NCI-H82 (cell line): ENCODE results near the gene HOXD12.

Experiments used
- DNase-seq: peaks from one replicate; lab custom pipeline; 2025; lab: John Stamatoyannopoulos, UW

HOXD12 gene

DNA sequence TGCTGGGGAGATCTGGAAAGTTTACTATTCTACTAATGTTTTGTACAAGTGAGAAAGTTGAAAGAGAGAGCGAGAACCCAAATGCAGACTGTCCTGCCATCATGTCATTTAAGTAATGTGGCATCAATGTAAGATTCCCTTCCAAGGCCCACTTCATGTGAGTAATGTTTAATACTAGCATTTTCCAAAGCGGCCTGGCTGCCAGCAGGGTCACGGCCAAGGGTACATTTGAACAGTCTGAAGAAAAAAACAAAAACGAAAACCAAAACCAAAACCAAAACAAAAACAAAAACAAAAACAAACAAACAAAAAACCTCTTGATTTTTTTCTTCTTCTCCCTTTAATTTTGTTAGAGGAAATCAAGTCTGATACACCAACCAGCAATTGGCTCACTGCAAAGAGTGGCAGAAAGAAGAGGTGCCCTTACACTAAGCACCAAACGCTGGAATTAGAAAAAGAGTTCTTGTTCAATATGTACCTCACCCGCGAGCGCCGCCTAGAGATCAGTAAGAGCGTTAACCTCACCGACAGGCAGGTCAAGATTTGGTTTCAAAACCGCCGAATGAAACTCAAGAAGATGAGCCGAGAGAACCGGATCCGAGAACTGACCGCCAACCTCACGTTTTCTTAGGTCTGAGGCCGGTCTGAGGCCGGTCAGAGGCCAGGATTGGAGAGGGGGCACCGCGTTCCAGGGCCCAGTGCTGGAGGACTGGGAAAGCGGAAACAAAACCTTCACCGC is 19.2 kb downstream of the HOXD12 start:
- DNase-seq, result peak; percentile 83

DNA sequence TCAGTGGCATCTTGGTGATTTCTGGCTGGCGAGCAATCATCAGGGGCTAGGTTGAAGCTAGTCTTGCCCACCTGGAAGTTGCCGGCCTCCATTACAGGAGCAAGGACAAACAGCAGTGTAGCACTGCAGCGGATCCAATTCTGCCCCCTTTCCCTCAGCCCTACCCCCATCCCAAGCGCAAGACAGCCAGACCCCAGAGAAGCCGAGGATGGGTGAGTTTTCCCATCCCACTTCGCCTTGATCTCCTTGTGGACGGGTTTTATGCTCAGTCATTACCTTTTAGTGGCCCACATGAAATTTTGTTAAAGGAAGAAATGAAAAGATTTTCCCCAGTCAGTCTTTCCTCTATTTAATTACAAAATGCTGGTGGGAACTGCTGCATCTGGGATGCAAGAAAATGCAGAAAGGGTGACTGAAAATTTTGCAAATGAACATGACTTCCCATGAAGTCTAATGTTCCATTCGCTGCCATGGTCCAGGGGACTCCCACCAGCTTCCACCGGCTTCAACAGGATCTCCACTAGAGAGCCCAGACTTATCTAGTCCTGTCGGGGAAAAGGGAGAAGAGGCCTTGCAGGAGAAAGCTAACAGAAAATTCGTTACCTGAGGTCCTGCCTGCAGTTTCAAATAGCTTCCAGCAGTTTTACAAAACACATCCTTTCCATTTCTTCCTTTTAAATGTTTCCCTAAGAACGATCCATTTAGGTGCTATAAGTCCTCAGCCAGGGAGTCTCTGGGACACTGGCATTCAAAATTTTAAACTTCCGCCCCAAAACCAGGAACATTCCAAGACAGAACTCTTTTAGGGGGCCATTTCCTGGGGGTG is 21.0 kb downstream of the HOXD12 start:
- DNase-seq, result no peak

DNA sequence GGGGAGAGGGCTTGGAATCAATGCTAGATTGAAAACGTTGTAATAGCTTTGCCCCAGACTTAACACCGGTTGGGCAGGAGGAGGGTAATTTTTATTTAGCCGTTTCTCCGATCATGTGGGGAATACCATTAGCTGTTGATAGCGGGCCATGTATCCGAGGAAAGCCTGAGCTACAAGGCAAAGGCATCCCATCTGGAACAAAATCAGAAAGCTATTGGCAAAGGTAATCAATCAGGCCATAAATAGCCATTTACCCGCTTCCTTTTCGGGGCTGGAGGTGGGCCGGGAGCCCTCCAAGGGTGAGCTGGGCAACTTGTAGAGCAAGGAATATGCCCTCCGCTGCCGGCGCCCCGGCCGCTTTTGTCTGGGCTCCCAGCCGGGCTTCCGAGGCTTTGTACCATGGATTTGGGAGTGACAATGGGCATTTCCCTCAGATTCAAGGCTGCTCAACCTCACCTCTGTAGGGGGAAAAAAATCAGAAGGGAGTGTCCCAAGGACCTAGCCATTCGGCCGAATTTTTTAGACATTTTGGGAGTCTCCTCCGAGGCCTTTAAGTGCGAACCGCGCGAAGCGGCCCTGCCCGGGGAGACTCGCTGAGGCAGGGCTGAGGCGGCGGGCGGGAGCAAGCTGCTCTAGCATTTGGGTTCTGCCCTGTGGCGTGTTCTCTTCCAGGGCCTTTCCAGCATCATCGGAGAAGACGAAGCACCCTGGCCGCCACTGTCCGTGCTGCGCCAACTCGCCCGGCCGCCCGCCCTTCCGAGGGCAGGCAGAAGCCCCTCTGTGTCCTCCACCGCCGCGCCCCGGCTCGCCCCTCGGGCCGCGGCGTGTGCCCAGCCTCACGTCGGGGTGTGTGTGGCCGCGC is 21.8 kb downstream of the HOXD12 start:
- DNase-seq, result no peak

DNA sequence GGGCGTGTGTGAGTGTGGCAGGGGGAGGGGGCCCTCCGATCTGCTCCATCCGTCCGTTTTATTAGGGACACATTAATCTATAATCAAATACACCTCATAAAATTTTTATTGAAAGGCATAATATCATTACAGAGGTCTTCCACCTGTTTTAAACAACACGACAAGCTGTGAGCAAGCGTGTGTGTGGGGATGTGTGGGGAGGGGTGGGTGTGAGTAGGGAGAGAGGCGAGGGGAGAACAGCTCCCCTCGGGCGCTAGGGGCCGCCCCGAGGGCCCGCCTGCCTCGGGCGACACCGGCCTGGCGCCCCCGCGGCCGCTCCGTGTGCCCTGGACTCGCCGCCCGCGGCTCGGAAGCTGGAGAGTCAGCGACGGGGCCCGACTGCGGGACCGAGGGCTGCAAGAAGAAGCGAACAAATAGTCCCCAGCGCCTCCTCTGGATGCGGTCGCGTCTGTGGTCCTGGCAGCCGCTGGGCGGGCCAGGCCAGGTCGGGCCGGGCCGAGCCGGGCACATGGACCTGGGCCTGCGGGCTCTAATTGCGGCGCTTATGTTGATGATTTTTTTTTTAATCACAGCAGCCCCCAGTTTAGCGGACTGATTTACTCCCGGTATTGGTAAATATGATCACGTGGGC is 22.6 kb downstream of the HOXD12 start:
- DNase-seq, result peak; percentile 86

DNA sequence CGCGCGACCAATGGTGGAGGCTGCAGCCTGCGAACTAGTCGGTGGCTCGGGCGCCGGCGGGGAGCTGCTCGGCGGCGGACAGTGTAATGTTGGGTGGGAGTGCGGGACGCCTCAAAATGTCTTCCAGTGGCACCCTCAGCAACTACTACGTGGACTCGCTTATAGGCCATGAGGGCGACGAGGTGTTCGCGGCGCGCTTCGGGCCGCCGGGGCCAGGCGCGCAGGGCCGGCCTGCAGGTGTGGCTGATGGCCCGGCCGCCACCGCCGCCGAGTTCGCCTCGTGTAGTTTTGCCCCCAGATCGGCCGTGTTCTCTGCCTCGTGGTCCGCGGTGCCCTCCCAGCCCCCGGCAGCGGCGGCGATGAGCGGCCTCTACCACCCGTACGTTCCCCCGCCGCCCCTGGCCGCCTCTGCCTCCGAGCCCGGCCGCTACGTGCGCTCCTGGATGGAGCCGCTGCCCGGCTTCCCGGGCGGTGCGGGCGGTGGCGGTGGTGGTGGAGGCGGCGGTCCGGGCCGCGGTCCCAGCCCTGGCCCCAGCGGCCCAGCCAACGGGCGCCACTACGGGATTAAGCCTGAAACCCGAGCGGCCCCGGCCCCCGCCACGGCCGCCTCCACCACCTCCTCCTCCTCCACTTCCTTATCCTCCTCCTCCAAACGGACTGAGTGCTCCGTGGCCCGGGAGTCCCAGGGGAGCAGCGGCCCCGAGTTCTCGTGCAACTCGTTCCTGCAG is 23.3 kb downstream of the HOXD12 start, which contains the start of gene HOXD9:
Gene HOXD9, plus strand, starts transcription at position 37 of the 728 bp plus-strand sequence. Its CDS starts 50 bp downstream, at position 87.
- peak; percentile 62 for DNase-seq

DNA sequence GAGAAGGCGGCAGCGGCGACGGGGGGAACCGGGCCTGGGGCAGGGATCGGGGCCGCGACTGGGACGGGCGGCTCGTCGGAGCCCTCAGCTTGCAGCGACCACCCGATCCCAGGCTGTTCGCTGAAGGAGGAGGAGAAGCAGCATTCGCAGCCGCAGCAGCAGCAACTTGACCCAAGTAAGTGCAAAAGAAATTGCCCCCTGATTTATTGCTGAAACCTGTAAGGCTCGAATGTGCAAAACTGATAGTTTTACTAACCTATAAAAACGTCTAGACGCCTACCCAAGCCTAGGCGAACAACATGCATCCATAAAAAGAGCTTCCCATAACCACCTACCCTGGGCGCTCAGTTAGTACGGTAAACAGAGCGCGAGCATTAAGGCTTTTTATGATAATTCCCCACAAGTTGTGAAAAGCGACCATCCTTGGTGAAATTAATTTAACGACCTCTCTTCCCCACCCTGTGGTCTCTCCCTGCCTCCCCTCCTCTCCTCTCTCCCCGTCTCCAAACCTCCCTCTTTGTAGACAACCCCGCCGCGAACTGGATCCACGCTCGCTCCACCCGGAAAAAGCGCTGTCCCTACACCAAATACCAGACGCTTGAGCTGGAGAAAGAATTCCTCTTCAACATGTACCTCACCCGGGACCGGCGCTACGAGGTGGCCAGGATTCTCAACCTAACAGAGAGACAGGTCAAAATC is 24.0 kb downstream of the HOXD12 start:
- DNase-seq, result no peak

DNA sequence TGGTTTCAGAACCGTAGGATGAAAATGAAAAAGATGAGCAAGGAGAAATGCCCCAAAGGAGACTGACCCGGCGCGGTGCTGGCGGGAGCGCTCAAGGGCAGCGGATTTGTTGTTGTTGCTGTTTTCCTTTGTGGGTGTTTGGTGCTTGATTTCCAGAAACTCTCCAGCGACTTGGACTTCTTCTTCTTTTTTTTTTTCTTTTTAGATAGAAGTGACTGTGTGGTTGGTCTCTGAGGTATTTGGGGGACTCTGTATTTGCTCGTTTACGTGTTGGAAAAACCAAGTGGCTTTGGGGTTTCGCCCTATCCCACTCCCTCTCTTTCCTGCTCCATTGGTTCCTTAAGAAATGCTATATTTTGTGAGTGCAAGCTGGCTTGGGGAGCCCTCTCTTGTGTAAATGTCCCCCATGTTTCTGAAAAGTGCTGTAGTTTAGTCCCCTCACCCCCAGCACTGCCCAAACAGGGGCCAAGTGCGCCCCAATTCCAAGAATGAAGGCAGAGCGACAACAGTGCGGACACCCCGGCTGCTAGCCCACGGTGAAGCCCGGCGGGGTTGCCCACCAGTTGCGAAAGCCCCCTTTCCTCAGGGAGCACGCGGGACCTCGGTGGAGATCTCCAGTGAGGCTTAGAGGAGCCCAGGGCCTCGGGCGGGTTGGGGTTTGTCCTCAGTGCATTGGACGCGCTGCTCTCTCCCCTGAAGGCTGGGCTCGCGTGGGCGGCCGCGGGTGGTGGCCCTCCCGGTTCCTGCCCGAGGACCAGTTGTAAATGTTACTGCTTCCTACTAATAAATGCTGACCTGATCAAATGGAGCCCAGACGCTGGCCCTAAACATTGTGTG is 24.7 kb downstream of the HOXD12 start:
- no peak for DNase-seq

DNA sequence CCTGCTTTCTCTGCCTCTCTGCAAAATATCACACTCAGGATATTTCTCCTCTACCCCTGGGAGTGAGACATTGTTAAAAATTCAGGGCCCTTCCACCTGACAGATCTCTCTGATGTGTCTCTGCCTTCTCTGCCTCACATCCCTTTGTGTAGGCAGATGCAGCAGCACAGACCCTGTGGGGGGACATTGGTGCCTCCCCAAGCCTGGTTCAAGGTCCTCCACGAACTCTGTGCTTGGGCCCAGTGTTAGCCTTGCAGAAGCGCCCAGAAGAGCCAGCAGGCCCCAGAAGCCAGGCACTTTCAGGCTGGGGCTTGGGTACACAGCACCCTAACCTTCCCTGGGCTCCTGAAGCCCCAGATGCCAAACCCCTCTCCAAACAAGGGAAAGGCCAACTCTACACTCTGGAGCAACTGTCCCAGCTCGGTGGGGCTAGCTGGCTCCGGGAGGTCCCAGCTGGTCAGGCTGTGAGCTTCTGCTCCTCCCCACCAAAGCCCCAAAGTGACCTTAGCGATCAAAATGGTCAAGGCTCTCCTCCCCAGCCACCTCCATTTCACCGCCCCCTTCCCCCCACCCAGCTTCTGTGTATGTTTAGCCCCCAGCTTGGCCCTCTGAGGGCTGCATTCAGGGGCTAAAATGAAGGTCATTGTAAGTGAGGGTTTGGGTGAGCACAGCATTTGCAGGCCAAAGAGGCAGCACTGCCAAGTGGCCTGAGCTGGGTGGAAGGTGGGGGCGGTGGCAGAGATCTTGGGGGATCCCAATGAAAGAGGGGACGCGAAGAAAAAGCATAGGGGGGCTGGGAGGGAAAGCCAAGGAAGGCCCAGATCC is 25.6 kb downstream of the HOXD12 start:
- DNase-seq, result no peak

DNA sequence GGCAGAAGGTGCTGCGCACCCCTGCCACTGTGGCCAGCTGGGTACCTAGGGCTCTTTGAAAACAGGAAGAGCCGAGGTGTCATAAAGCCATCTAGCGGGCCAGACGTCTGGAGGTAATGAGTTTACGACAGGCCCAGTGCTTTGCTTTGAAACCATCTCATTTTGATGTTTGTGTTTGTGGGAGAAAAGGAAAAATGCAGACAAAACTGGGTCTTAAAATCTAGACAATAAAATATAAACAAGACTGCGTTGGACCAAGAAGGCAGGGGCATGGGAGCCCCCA is 26.1 kb downstream of the HOXD12 start:
- no peak for DNase-seq

DNA sequence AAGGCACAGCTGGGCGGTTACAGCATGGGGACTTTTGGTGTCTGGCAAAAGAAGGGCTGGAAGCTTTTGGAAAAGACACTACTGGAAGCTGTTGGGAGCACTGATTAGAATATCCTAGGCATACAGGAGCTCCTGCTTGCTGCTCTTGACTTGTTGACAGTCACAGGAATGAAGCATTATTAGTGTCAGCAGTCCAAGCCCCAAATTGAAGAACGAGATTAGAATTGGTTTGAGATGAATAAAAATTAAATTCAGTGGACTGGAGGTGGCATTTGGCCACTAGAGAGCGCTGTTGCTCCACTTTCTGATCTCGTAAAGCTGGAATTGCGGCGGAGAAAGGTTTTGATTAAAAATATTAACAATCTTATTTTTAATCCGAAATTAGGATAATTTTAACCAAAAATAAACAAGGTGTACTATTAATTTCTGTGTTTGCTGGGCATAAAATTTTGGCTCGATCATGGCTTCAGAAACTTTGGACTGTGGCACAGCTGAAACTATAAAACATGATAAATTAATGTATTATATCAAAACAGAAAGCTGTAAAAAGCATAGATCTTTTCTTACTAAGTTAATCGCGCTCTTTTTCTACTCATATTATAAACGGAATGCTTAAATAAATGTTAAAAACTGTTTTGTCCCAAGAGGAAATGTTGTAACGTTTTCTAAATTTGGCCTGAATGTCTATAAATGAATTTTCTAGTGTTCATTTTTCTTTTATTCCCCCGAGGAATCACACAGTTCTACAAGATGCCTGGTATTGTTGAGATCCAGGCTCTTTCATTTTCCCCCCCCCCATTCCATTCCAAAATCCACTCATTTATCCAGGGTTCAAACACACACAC is 27.6 kb downstream of the HOXD12 start:
- DNase-seq, result peak; percentile 81

DNA sequence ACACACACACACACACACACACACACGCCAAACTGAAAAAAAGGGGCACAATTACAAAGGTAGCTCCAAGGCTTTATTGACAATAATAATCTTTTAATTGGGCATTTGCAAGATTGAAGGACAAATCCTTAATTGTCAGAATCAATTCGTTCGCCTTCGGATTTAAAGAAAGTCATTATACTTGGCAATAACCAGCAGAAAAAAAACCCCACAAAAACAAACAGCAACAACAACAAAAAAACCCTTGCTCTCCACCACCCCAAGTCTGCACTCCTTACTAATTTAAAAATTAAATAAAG is 28.1 kb downstream of the HOXD12 start:
- DNase-seq, result no peak

DNA sequence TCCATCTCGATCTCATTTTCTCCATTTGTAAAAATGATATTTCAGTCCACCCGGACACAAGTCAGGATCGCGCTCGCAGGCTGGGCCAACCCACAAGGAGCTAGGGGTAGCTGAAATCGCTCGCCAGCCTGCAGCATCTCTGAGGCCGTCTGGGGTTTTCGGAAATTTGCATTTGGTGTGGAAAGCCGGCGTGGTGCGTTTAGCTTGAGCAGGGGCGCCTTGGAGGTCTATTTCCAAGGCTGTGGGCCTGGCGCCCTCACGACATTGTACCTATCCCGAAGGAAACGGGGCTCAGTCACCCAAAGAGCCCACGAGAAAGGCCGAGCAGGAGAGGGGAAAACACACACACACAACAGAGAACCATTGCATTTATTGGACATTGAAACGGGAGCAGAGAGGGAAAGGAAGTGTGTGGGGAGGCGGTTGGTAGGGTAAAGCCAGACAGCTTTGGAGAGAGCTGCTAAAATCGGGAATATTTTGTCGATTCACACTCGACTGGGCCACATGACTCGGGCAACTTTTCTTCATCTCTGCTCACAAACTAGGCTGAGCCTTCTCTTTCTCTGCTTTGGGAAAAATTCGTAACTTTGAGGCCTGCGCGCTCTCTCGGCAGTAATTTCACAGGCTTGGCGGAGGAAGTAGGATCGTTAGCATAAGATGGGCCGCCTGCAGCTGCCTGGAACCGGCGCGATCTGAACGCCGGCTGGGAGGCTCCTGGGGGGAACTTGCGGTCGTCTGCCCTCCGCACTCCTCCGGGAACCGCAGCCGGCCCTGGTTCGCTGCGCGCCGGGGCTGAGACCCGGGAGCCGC is 28.8 kb downstream of the HOXD12 start:
- peak; percentile 39 for DNase-seq

DNA sequence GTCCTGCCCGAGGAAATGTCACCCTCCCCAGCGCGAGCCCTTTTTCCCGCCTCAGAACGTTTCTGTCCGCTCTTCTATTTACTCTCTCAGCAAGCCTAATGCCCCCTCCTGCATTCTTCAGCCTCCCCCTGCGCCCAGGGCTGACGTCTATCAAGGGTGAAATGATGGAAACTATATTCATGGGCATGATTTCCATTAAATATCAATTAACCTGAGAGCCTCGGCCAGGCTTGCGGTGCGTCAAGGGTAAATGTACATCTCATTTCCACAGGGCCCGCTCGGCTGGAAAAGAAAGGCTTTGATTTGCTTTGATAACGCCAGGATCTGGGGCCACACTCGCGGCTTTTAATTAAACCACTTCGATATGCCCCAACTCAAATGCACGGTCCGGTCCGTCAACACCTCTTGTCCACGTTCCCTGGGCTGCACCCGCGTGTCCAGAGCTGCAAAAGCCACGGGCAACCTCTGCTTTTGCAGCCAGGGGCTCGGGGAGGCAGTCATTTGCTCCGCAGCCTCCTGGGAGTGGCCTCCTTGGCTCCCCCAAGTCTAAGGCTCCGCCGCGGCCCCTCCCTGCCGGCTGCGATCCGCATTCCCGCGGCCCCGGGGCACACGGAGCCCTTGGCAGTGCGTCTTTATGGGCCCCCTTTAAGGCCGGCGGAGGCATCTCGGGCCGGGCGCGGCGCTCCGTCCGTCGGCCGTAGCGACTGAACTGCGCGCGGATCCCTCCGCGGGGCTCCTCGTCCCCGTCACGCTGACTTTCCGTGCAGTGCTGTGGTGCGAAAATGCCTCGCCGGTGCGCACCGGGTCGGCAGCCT is 29.6 kb downstream of the HOXD12 start, which contains the start of gene HOXD8:
Gene HOXD8, plus strand, starts transcription at position 724 of the 815 bp plus-strand sequence. CDS start 662 bp downstream, outside the sequence.
- peak; percentile 86 for DNase-seq

DNA sequence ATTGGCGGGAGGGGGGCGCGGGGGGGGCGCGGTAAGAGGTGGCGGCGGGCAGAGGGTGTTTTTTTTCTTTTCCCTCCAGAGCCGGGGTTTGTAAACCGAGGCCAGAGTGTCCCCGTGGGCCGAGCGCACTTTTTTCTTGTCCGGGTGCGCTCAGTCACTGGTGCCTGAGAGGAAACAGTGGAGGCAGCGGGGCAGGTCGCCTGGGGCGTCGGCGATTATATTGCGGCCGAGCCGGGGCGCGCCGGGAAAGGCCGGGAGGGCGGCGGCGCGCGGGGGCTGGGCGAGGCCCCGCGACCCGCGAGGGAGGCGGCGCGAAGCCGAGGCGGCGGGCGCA is 30.2 kb downstream of the HOXD12 start:
- DNase-seq, result peak; percentile 71

DNA sequence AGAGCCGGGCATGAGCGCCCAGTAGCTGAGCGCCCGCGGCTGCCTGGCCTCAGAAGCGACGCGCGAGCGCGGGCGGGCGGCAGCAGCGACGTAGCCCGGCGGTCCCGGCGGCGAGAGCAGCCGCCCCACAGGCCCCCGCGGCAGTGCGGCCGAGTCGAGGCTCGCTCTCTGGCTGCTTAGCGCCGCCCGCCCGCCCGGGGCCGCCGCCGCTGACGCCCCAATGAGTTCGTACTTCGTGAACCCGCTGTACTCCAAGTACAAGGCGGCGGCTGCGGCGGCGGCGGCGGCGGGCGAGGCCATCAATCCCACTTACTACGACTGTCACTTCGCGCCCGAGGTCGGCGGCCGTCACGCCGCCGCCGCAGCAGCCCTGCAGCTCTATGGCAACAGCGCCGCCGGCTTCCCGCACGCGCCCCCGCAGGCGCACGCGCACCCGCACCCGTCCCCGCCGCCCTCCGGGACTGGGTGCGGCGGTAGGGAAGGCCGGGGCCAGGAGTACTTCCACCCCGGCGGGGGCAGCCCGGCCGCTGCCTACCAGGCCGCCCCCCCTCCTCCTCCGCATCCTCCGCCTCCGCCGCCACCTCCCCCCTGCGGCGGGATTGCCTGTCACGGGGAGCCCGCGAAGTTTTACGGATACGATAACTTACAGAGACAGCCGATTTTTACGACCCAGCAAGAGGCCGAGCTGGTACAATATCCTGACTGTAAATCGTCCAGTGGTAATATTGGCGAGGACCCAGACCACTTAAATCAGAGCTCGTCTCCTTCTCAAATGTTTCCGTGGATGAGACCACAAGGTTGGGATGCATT is 30.8 kb downstream of the HOXD12 start:
- peak; percentile 82 for DNase-seq
